Sigmoid colon (tissue), 3 donors: ENCODE data around the gene CXCR3.

Experiments used
- CTCF ChIP-seq, 4 experiments: fragments of 450-650 bp in 3 of 4; fragments of 200-600 bp in 1 of 4; IDR thresholded peaks; one replicate each; pipeline ENCODE4 v1.5.1; 2016 to 2019; ENCODE audit warnings: antibody characterized with exemption in 4 of 4, mild to moderate bottlenecking in 3 of 4, moderate library complexity in 2 of 4
- POLR2A ChIP-seq, 2 donors: fragments of 450-650 bp; IDR thresholded peaks; one replicate each; pipeline ENCODE4 v1.6.1; 2016; ENCODE audit warnings: antibody characterized with exemption in 2 of 2, mild to moderate bottlenecking in 2 of 2, moderate library complexity in 2 of 2

GRCh38 chrX:71615056-71615455 is 3.3 kb downstream of the CXCR3 start:
- TF ChIP-seq POLR2A (IDR thresholded peaks at IDR 0.05), result no peak
- no peak for TF ChIP-seq CTCF (IDR thresholded peaks at IDR 0.05)
